Astrocyte (in vitro differentiated cells and primary cell): ENCODE results near the gene PCSK4.

Experiments
- EZH2 ChIP-seq: IDR thresholded peaks from 2 replicates; pipeline ENCODE4 v1.6.1; 2012; ENCODE audit warnings: mild to moderate bottlenecking, low read length, inconsistent platforms; ENCODE audit not compliant: insufficient read depth
- TF ChIP-seq, protein P1 (sequence below): IDR thresholded peaks from 2 replicates; pipeline ENCODE4 v1.5.1; 2011; ENCODE audit warnings: low read depth, mild to moderate bottlenecking, inconsistent platforms, low read length, moderate library complexity; ENCODE audit not compliant: insufficient read depth

GRCh38 chr19:1534972-1535371 lies 44.8 kb upstream of the PCSK4 start:
- TF ChIP-seq, protein P1, sequence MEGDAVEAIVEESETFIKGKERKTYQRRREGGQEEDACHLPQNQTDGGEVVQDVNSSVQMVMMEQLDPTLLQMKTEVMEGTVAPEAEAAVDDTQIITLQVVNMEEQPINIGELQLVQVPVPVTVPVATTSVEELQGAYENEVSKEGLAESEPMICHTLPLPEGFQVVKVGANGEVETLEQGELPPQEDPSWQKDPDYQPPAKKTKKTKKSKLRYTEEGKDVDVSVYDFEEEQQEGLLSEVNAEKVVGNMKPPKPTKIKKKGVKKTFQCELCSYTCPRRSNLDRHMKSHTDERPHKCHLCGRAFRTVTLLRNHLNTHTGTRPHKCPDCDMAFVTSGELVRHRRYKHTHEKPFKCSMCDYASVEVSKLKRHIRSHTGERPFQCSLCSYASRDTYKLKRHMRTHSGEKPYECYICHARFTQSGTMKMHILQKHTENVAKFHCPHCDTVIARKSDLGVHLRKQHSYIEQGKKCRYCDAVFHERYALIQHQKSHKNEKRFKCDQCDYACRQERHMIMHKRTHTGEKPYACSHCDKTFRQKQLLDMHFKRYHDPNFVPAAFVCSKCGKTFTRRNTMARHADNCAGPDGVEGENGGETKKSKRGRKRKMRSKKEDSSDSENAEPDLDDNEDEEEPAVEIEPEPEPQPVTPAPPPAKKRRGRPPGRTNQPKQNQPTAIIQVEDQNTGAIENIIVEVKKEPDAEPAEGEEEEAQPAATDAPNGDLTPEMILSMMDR = no peak
- no peak for TF ChIP-seq EZH2
